IMR-90 (cell line): ENCODE results near the gene MED13. TPM values are rescaled to one million over a fixed set of nuclear protein-coding genes. Genes with fewer than 3 reads are reported as not detected.

Source experiments
- ATAC-seq: fragments of 200-7000 bp; cut with Tn5 transposase; 2 replicates; pipeline ENCODE4 v1.9.1; 2020; ENCODE audit warnings: low read depth, mild to moderate bottlenecking, moderate library complexity
- BruUV-seq: library from RNA; stranded (reverse); fragments of 400-500 nt; replicated peaks from 2 replicates; lab custom pipeline; 2021; lab: Mats Ljungman, UMichigan
- CTCF ChIA-PET: fragments of 300-600 bp; formaldehyde crosslinking; extraction: SDS; loops from one replicate; lab custom pipeline; 2021; ENCODE audit warnings: antibody characterized with exemption; lab: Yijun Ruan, JAX
- POLR2A ChIA-PET: fragments of 300-600 bp; sonication (Branson Sonifier 250); formaldehyde crosslinking; loops from one replicate; lab custom pipeline; 2022; ENCODE audit warnings: antibody characterized with exemption; ENCODE audit not compliant: unreplicated experiment; lab: Charles Lee
- DNase-seq: peaks from one replicate; pipeline ENCODE4 v3.0.0; 2013
- H2AFZ ChIP-seq: replicated peaks from 2 replicates; pipeline ENCODE3; 2013; ENCODE audit warnings: low read length, mild to moderate bottlenecking; ENCODE audit not compliant: poor library complexity
- H2AK5ac ChIP-seq: 2 replicates; pipeline ENCODE4 v1.6.1; 2013; ENCODE audit warnings: low read depth, low read length, inconsistent platforms
- H2AK9ac ChIP-seq: replicated peaks from 2 replicates; pipeline ENCODE3; 2013; ENCODE audit warnings: mild to moderate bottlenecking, low read depth, low read length, moderate library complexity; ENCODE audit not compliant: poor library complexity
- H2BK120ac ChIP-seq: 2 replicates; pipeline ENCODE4 v1.6.1; 2013; ENCODE audit warnings: low read depth, low read length, inconsistent platforms
- H2BK15ac ChIP-seq: 3 replicates; pipeline ENCODE4 v1.6.1; 2013; ENCODE audit warnings: low read depth, low read length, inconsistent platforms
- H2BK20ac ChIP-seq: 2 replicates; pipeline ENCODE4 v1.6.1; 2013; ENCODE audit warnings: low read depth, mild to moderate bottlenecking, inconsistent platforms, low read length, moderate library complexity
- H2BK5ac ChIP-seq: 2 replicates; pipeline ENCODE4 v1.6.1; 2013; ENCODE audit warnings: mild to moderate bottlenecking, low read depth, low read length, inconsistent platforms; ENCODE audit not compliant: poor library complexity, severe bottlenecking
- H3K14ac ChIP-seq: replicated peaks from 2 replicates; pipeline ENCODE4 v1.6.1; 2013; ENCODE audit warnings: low read depth, low read length, inconsistent platforms
- H3K18ac ChIP-seq: 2 replicates; pipeline ENCODE4 v1.6.1; 2013; ENCODE audit warnings: low read depth, low read length, control low read depth
- H3K23ac ChIP-seq: 2 replicates; pipeline ENCODE4 v1.6.1; 2013; ENCODE audit warnings: low read depth, low read length, inconsistent platforms
- H3K27ac ChIP-seq: 2 replicates; pipeline ENCODE4 v1.5.1; 2013; ENCODE audit warnings: mild to moderate bottlenecking, control low read depth, low read length; ENCODE audit not compliant: insufficient read depth
- H3K27me3 ChIP-seq: 2 replicates; pipeline ENCODE4 v1.6.1; 2013; ENCODE audit warnings: low read length; ENCODE audit not compliant: control insufficient read depth, insufficient read depth
- H3K36me3 ChIP-seq: 2 replicates; pipeline ENCODE4 v1.6.1; 2013; ENCODE audit warnings: low read length, mixed read lengths; ENCODE audit not compliant: control insufficient read depth, insufficient read depth
- H3K4ac ChIP-seq: 2 replicates; pipeline ENCODE4 v1.6.1; 2013; ENCODE audit warnings: low read depth, low read length, inconsistent platforms
- H3K4me1 ChIP-seq: 2 replicates; pipeline ENCODE4 v1.6.1; 2013; ENCODE audit warnings: low read length, mixed read lengths; ENCODE audit not compliant: control insufficient read depth, insufficient read depth
- H3K4me2 ChIP-seq: 2 replicates; pipeline ENCODE4 v1.6.1; 2013; ENCODE audit warnings: low read depth, mild to moderate bottlenecking, control low read depth, low read length, moderate library complexity
- H3K4me3 ChIP-seq: 2 replicates; pipeline ENCODE4 v1.5.1; 2013; ENCODE audit warnings: low read depth, mild to moderate bottlenecking, control low read depth, low read length, moderate library complexity; ENCODE audit not compliant: insufficient read depth
- H3K56ac ChIP-seq: 2 replicates; pipeline ENCODE4 v1.6.1; 2013; ENCODE audit warnings: low read length, inconsistent platforms; ENCODE audit not compliant: insufficient read depth; ENCODE audit errors: extremely low read depth
- H3K79me1 ChIP-seq, 2 experiments: 2 replicates each; pipeline ENCODE4 v1.6.1; 2013; ENCODE audit warnings: low read length in 2 of 2, inconsistent platforms in 1 of 2, low read depth in 1 of 2
- H3K9ac ChIP-seq: 2 replicates; pipeline ENCODE4 v1.6.1; 2013; ENCODE audit warnings: low read depth, low read length, control low read depth
- H3K9me1 ChIP-seq: 2 replicates; pipeline ENCODE4 v1.6.1; 2013; ENCODE audit warnings: low read length, inconsistent platforms; ENCODE audit not compliant: insufficient read depth
- H3K9me3 ChIP-seq: 2 replicates; pipeline ENCODE4 v1.6.1; 2013; ENCODE audit warnings: low read length; ENCODE audit not compliant: control insufficient read depth, insufficient read depth
- H4K20me1 ChIP-seq: 2 replicates; pipeline ENCODE4 v1.6.1; 2013; ENCODE audit warnings: low read length, inconsistent platforms; ENCODE audit not compliant: insufficient read depth
- H4K5ac ChIP-seq: 2 replicates; pipeline ENCODE4 v1.6.1; 2013; ENCODE audit warnings: mild to moderate bottlenecking, low read depth, low read length, control low read depth
- H4K8ac ChIP-seq, 2 experiments: 2 replicates each; pipeline ENCODE4 v1.6.1; 2013; ENCODE audit warnings: low read depth in 2 of 2, low read length in 2 of 2, control low read depth in 1 of 2, inconsistent platforms in 1 of 2
- H4K91ac ChIP-seq: 2 replicates; pipeline ENCODE4 v1.6.1; 2013; ENCODE audit warnings: low read depth, low read length, inconsistent platforms; ENCODE audit not compliant: insufficient read depth
- BHLHE40 ChIP-seq: fragments of 150-350 bp; IDR thresholded peaks from 2 replicates; pipeline ENCODE4 v1.6.1; 2016; ENCODE audit warnings: mild to moderate bottlenecking, low read depth, low read length
- CEBPB ChIP-seq: IDR thresholded peaks from 2 replicates; pipeline ENCODE4 v1.6.1; 2012; ENCODE audit warnings: low read depth, low read length, improper control_type of control experiment
- CHD1 ChIP-seq: IDR thresholded peaks from 2 replicates; pipeline ENCODE4 v1.6.1; 2012; ENCODE audit warnings: low read depth, low read length, improper control_type of control experiment
- CTCF ChIP-seq: conservative IDR thresholded peaks from 2 replicates; pipeline ENCODE4 v1.5.1; 2012; ENCODE audit warnings: mild to moderate bottlenecking, low read depth, low read length, improper control_type of control experiment
- ELK1 ChIP-seq: fragments of 150-350 bp; IDR thresholded peaks from 2 replicates; pipeline ENCODE4 v1.6.1; 2016; ENCODE audit warnings: low read depth, mild to moderate bottlenecking, low read length, moderate library complexity, borderline replicate concordance
- FOS ChIP-seq: fragments of 150-350 bp; IDR thresholded peaks from 2 replicates; pipeline ENCODE4 v1.6.1; 2016; ENCODE audit warnings: low read depth, low read length
- MAFK ChIP-seq: IDR thresholded peaks from 2 replicates; pipeline ENCODE4 v1.6.1; 2012; ENCODE audit warnings: low read depth, low read length, improper control_type of control experiment
- MAZ ChIP-seq: IDR thresholded peaks from 2 replicates; pipeline ENCODE4 v1.6.1; 2012; ENCODE audit warnings: low read depth, mild to moderate bottlenecking, low read length, improper control_type of control experiment, moderate library complexity, borderline replicate concordance
- MXI1 ChIP-seq: IDR thresholded peaks from 2 replicates; pipeline ENCODE4 v1.6.1; 2012; ENCODE audit warnings: low read depth, mild to moderate bottlenecking, low read length, moderate library complexity, borderline replicate concordance
- NFE2L2 ChIP-seq: fragments of 150-350 bp; IDR thresholded peaks from 2 replicates; pipeline ENCODE4 v1.6.1; 2016; ENCODE audit warnings: low read depth, mild to moderate bottlenecking, low read length
- POLR2A ChIP-seq: IDR thresholded peaks from 2 replicates; pipeline ENCODE4 v1.6.1; 2012; ENCODE audit warnings: mild to moderate bottlenecking, low read depth, low read length
- RAD21 ChIP-seq: IDR thresholded peaks from 2 replicates; pipeline ENCODE4 v1.6.1; 2012; ENCODE audit warnings: low read length, improper control_type of control experiment
- RCOR1 ChIP-seq: IDR thresholded peaks from 2 replicates; pipeline ENCODE4 v1.6.1; 2012; ENCODE audit warnings: mild to moderate bottlenecking, low read length, improper control_type of control experiment; ENCODE audit not compliant: insufficient replicate concordance
- RFX5 ChIP-seq: IDR thresholded peaks from 2 replicates; pipeline ENCODE4 v1.8.0; 2012; ENCODE audit warnings: low read depth, mild to moderate bottlenecking, low read length, moderate library complexity
- SMC3 ChIP-seq: fragments of 150-350 bp; IDR thresholded peaks from 2 replicates; pipeline ENCODE4 v1.6.1; 2016; ENCODE audit warnings: low read depth, mild to moderate bottlenecking, antibody characterized with exemption, low read length, moderate library complexity
- USF2 ChIP-seq: fragments of 150-350 bp; IDR thresholded peaks from 2 replicates; pipeline ENCODE4 v1.6.1; 2017; ENCODE audit warnings: mild to moderate bottlenecking, antibody characterized with exemption, low read length, low read depth
- WGBS, 2 experiments: methylation state at CpG; one replicate each; pipeline versions ENCODE4 v1.1.5 to v1.1.7; 2013; ENCODE audit warnings: missing lambda C conversion rate in 2 of 2; ENCODE audit not compliant: insufficient read length in 1 of 2; ENCODE audit errors: extremely low coverage in 2 of 2; 5-methylcytosine and 5-hydroxymethylcytosine counted together
- dilution Hi-C: fragments of 300-500 bp; cut with HindIII; formaldehyde crosslinking; loops from one replicate; pipeline ENCODE4 v1.14.3; 2018; ENCODE audit warnings: low sequenced_read_pairs; ENCODE audit not compliant: unreplicated experiment
- in situ Hi-C: fragments of 300-500 bp; cut with MboI; formaldehyde crosslinking; loops from 3 replicates; pipeline ENCODE4 v1.14.3; 2019; ENCODE audit warnings: low sequenced_read_pairs, inconsistent platforms, mixed read lengths
- intact Hi-C: fragments of 100-400 bp; cut with micrococcal nuclease; formaldehyde crosslinking; loops from 2 replicates; pipeline ENCODE4 v1.10.0; 2022
- polyA plus RNA-seq, 3 experiments: library from polyadenylated mRNA; depleted of rRNA; stranded (reverse); fragments of >200 nt; gene quantifications; 2 replicates each; pipeline ENCODE4 v1.2.3, GENCODE V29; 2012; ENCODE audit warnings: low replicate concordance in 1 of 3
- total RNA-seq: library from RNA; depleted of rRNA; stranded (reverse); fragments of >200 nt; gene quantifications from 2 replicates; pipeline ENCODE4 v1.2.3, GENCODE V29; 2012

MED13 gene
- total and polyA plus RNA-seq, 2 of the 4 experiments (the other 2 are of a cell fraction): 9.7 to 67.2 TPM

- no TSS peak for BruUV-seq
- Histone ChIP-seq H3K56ac (no peak overlapping the region), H2BK120ac (no peak overlapping the region), H3K4ac (no peak overlapping the region), H2BK20ac (no peak overlapping the region), H3K4me2 (peak overlapping the region; percentile 71), H3K9me3 (no peaks in the 10 kb centered on the region), H4K8ac (no peak overlapping the region), H3K9me1 (peaks cover 3% of the 10 kb centered on the region), H3K9ac (no peak overlapping the region; the same call in 1 of the 2 replicates), H2BK15ac (no peak overlapping the region), H2BK5ac (no peak overlapping the region), H3K23ac (no peak overlapping the region), H2AK9ac (no peak overlapping the region), H2AFZ (no peak overlapping the region), H3K36me3 (peaks cover 8% of the 10 kb centered on the region), H3K14ac (0 out of 2 replicates have a peak overlapping the region, but pooled peaks have one; percentile 3), H3K18ac (no peak overlapping the region), H4K91ac (no peak overlapping the region), H3K79me1 (peaks cover 5 to 38% of the 10 kb centered on the region in 2 experiments; a peak in 2 of 4 replicates), H2AK5ac (no peak overlapping the region), H3K27ac (no peak overlapping the region), H4K5ac (no peak overlapping the region), H3K27me3 (no peaks in the 10 kb centered on the region), H4K20me1 (peaks cover 71% of the 10 kb centered on the region), H3K4me3 (peak overlapping the region; percentile 20; the same call in 1 of the 2 replicates), H3K4me1 (peaks cover 10% of the 10 kb centered on the region)
- POLR2A ChIA-PET: no interaction called here
- ATAC-seq (no peak), DNase-seq (peak; percentile 31)
- no CpG with 5 or more reads among the region's 1 CpG for WGBS, 2 experiments
- intact Hi-C loops (no loop called here), in situ Hi-C loops (loop anchor here (25.0 kb wide), 1 partner anchor 425 kb away; no protein-coding TSS in a partner anchor), dilution Hi-C loops (no loop called here)
- TF ChIP-seq BHLHE40: no peak
- TF ChIP-seq CTCF: no peak
- no peak for TF ChIP-seq POLR2A
- TF ChIP-seq MAZ: no peak
- no peak for TF ChIP-seq SMC3
- no peak for TF ChIP-seq RAD21
- TF ChIP-seq FOS: no peak
- TF ChIP-seq CEBPB: no peak
- no peak for TF ChIP-seq CHD1
- TF ChIP-seq ELK1: no peak
- no peak for TF ChIP-seq RCOR1
- no peak for TF ChIP-seq RFX5
- no peak for TF ChIP-seq USF2
- no peak for TF ChIP-seq NFE2L2
- no peak for TF ChIP-seq MXI1
- TF ChIP-seq MAFK: no peak
- CTCF ChIA-PET: interaction anchor here (0.5 kb wide), 1 partner anchor 17 kb away, joined by 6 read pairs; no protein-coding TSS in a partner anchor
Observed at GRCh38 chr17:62062302-62062701, 2.8 kb downstream of the MED13 start.
